Activated gamma-delta T cell (primary cell): Measurements from ENCODE around the gene SND1.

Source experiments
- DNase-seq: peaks from one replicate; lab custom pipeline; 2025; lab: John Stamatoyannopoulos, UW

The SND1 gene

DNA sequence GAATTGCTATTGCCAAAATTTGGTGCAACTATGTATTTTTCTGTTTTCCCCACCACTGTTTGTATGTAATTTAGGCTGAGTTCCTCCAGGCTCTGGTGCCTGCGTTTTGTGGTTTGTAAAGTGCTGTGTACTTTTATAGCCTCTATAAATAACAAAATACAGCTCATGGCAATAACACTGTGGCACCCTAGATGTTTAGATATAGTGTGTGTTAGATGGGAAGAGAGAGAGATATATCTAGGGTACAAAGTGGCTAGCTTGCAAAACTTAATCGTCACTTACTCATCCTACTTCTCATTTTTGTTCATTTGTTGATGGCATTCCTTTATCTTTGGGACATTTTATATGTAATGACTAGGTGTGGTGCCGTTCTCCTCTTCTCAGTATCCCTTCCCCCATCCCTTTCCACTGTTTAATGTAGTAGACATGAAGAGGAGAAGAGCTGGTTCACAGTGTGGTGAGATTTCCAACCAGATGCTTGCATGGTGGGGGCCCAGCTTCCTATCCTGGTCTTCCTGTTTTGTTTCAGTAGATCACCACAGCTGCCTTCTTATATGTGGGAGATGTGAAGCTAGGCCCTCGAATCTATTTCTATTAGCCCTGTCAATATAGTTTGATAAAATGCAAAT, 115.0 kb downstream of the SND1 start:
- no peak for DNase-seq

DNA sequence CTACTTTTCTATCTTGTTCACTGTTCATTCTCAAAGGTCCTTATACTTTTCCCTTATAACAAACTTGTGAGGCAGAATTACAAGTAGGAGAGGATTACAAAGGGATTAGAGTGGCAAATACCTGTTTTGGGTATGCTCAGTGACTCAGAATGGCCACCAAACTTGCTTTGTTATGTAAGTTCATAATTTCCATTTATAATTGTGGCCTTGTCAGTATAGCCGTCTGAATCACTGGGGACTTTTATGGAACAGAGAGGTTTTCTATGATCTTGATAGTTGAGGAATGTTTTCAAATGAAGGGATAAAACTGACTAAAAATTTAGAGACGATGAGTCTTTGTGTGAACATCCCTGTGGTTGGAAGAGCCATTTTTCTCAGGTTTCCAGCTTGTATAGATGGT, 116.2 kb downstream of the SND1 start:
- no peak for DNase-seq

DNA sequence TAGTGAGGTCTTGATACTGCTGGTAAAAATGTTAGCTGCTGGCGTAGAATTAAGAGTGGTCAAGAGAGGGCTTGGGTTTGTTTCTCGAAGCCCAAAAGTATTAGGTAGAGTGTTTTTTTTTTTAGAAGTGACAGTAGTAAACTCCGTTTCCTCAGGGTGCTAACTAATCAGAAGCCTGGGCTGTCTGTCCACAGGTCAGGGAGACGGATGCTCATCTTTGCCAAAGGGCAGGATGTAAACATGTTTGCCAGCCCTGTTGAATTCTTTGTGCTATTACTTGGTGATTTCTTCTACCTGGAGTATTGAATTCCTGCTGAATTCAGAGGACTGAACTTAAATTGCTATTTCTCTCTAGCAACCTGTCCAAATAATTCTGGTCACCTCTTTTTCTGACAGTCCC, 117.1 kb downstream of the SND1 start:
- no peak for DNase-seq

DNA sequence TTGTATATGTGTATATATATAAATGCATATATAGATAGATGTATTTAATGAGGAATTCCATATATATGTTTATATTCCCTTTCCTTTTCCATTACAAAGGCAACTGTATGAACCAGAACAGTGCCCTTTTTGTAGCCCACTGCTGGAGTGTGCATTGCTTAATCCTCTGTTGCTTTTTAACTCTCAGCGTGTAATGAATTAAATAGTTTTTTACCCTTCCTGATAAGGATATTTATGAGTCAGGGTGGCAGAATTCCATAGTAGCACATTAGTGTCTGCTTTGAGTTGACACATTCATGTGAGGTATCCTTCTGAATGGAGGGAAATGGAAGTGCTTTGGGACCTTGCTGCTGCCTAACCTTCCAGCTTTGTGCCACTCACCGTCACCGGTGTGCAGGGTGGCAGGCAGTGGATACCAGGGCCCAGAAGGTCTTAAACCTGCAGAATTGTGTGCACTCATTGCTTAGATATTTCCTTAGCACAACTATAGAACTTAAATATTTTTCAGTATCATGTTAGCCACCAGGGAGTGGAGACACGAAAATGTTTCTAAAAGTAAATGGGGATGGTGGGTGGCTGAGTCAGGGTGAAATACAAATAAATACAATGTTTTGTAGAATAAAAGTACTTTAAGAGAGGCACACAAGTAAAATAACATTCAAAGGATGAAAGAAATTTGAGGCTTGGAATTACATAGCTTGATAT, 117.9 kb downstream of the SND1 start:
- no peak for DNase-seq

- DNase-seq: no peak
Observed at GRCh38 chr7:127770885-127771284, 118.9 kb downstream of the SND1 start.

DNA sequence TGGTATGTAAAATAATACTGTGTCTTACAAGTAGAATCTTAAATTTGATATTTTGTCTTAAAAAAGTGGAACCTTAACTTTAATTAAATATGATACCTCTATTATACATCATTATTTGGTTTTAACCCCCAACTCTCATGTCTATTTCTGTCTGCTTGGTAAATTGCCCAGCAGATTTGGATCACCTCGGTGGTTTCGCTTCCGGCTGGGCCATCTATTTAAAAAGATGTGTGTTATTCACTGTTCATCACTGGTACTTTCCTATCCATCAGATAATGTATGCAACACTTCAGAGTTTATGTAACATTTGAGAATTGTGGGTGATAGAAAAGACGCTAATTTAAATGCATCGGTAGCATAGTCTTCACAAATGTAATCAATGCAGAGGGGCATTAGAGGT, 119.7 kb downstream of the SND1 start:
- no peak for DNase-seq

GRCh38 chr7:127776776-127777386, 124.9 kb downstream of the SND1 start:
- no peak for DNase-seq

GRCh38 chr7:127780489-127780888, 128.5 kb downstream of the SND1 start:
- DNase-seq: no peak

DNA sequence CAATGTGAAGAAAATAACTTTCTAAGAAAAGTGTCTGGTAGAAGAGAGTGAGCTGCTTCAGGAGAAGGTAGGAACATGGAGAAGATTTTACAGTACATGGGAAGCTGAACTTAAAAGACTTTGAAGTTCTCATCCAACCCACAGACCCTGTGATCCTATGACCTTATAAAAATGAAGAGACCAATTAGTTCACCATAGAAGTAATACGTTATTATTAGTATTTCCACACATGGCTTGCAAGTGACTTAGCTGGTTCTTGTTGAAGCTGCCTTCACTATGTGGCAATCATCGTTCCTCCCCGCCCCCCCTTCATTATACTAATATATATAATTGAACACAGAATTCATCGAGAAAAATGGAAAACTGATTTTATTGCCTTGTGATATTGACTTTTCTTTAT, 129.1 kb downstream of the SND1 start:
- no peak for DNase-seq

DNA sequence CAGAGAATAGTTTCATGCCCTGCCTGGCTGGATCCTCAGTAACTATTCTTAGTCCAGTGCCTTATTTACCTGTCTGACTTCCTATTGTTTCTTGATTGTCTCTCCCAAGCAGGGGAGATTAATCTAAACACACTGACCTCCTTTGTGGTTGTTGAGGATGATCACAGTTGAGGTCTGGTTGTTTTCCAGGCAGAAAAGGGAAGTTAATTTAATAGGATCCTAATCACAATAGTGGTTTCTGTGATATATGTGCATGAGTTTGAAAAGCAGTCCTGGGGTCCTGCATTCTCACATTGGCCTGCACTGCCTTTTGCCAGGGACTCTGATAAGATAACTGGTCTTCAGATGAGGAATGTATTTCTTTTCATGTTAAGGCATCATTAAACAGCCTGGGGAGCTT, 130.1 kb downstream of the SND1 start:
- DNase-seq: no peak

- DNase-seq: no peak
Observed at GRCh38 chr7:127782654-127783559, 130.9 kb downstream of the SND1 start.

GRCh38 chr7:127786184-127786583, 134.2 kb downstream of the SND1 start:
- DNase-seq: no peak

DNA sequence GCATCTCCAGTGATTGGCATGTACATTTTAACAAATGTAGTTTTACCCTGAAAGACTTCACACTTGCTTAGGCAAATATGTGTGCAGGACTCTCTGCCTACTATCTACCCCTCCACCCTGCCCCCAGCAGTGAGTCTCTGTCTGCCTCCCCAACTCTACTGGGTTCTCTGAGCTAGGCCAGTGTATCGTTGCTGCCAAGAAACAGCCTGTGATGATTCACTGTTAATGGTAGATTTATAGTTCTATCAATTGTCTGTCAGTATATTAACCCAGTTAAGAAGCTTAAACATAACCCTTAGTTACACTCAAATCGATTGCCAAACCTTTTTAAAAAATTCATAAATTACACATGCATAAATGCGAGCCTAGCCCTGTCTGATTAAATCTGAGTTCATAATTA, 137.0 kb downstream of the SND1 start:
- no peak for DNase-seq

GRCh38 chr7:127791446-127792189, 139.6 kb downstream of the SND1 start:
- DNase-seq: no peak

GRCh38 chr7:127792528-127793342, 140.7 kb downstream of the SND1 start:
- DNase-seq: no peak

DNA sequence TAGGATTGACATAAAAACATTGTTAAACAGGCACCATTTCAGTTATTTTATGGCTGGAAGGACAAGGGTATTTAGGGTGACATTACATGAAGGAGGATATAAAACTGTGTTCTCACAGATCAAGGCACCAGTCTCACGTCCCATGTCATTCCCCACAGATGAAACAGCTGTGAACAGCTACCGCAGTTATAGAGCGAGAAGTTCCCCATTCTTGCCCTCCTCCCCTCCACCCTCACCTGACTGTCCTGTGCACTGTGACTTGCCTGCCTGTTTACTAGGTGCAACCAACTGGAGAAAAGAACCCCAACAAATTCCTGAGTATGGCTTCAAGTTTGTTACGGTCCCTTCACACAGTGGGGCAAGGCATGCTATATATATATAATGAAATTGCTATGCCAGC, 141.6 kb downstream of the SND1 start:
- no peak for DNase-seq

GRCh38 chr7:127794136-127794535, 142.1 kb downstream of the SND1 start:
- DNase-seq: no peak

DNA sequence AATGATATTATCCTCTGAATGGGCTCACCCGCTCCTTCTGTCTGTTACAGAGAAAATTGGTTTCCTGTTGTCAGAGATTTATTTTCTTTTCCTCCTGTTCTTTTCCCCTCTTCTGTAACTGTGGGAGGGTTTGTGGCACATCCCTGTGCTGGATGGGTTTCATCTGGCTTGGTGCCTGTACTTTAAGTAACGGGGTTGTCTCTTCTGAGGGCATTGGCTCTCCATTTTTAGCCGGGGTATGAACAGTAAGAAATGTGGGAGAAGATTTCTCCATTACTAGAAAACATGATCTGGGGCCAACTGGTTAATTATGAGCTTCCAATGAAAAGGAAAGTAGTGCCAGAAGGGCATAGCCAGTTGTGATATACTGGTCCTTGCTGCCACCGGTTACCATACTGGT, 142.6 kb downstream of the SND1 start:
- no peak for DNase-seq

GRCh38 chr7:127798023-127798422, 146.0 kb downstream of the SND1 start:
- DNase-seq: no peak

GRCh38 chr7:127798769-127799372, 146.9 kb downstream of the SND1 start:
- no peak for DNase-seq
